Natural killer cell (primary cell): ENCODE measurements around the gene AATF. TPM values are rescaled to one million over a fixed set of nuclear protein-coding genes. Genes with fewer than 3 reads are reported as not detected.

Experiments used
- ATAC-seq, 3 donors: fragments of 150-1000 bp in 2 of 3; fragments of 200-7000 bp in 1 of 3; cut with Tn5 transposase; 1 replicate in 1 of 3; 2 replicates in 2 of 3; pipeline ENCODE4 v1.10.0; 2021; ENCODE audit warnings: mild to moderate bottlenecking in 2 of 3, moderate library complexity in 2 of 3
- DNase-seq, 2 donors: peaks; one replicate each; pipeline versions ENCODE4 v3.0.0 to v3.0.0-alpha.2; 2013 to 2021; ENCODE audit warnings: mixed read lengths in 1 of 2
- H3K27ac ChIP-seq: one replicate; pipeline ENCODE4 v1.5.1; 2013; ENCODE audit warnings: mild to moderate bottlenecking, low read length
- H3K27me3 ChIP-seq: one replicate; pipeline ENCODE4 v1.6.1; 2013; ENCODE audit warnings: low read length; ENCODE audit not compliant: control insufficient read depth, insufficient read depth
- H3K36me3 ChIP-seq: one replicate; pipeline ENCODE4 v1.6.1; 2013; ENCODE audit warnings: low read length; ENCODE audit not compliant: control insufficient read depth, insufficient read depth
- H3K4me1 ChIP-seq: one replicate; pipeline ENCODE4 v1.6.1; 2013; ENCODE audit warnings: low read length; ENCODE audit not compliant: control insufficient read depth, insufficient read depth
- H3K4me3 ChIP-seq: one replicate; pipeline ENCODE4 v1.5.1; 2013; ENCODE audit warnings: low read length
- H3K9me3 ChIP-seq: one replicate; pipeline ENCODE4 v1.6.1; 2013; ENCODE audit warnings: low read length; ENCODE audit not compliant: control insufficient read depth, insufficient read depth
- H3K27ac Mint-ChIP-seq, 2 donors: one replicate each; pipeline ENCODE4 v1.8.0; 2022; ENCODE audit warnings: mild to moderate bottlenecking in 2 of 2, mixed read lengths in 2 of 2, moderate library complexity in 1 of 2
- H3K27me3 Mint-ChIP-seq, 2 donors: one replicate each; pipeline ENCODE4 v1.8.0; 2022; ENCODE audit warnings: low read depth in 2 of 2, mixed read lengths in 2 of 2
- H3K36me3 Mint-ChIP-seq: one replicate; pipeline ENCODE4 v1.8.0; 2022; ENCODE audit warnings: mixed read lengths
- H3K4me1 Mint-ChIP-seq, 2 donors: one replicate each; pipeline ENCODE4 v1.8.0; 2022; ENCODE audit warnings: mixed read lengths in 2 of 2
- H3K4me3 Mint-ChIP-seq: one replicate; pipeline ENCODE4 v1.8.0; 2022; ENCODE audit warnings: mild to moderate bottlenecking, moderate library complexity, mixed read lengths
- H3K9me3 Mint-ChIP-seq, 2 donors: one replicate each; pipeline ENCODE4 v1.8.0; 2022; ENCODE audit warnings: mixed read lengths in 2 of 2
- CTCF ChIP-seq: fragments of 200-600 bp; IDR thresholded peaks from one replicate; pipeline ENCODE4 v1.8.0; 2022; ENCODE audit warnings: antibody characterized with exemption
- WGBS: methylation state at CpG from one replicate; pipeline ENCODE4 v1.1.7; 2013; ENCODE audit warnings: missing lambda C conversion rate; ENCODE audit not compliant: insufficient coverage; 5-methylcytosine and 5-hydroxymethylcytosine counted together
- intact Hi-C: fragments of 100-400 bp; cut with micrococcal nuclease; formaldehyde crosslinking; loops from one replicate; pipeline ENCODE4 v1.14.2; 2022
- total RNA-seq, 4 donors: library from RNA; stranded (reverse); fragments of 120-200 nt in 1 of 4; gene quantifications; one replicate each; pipeline versions ENCODE4 v1.2.3 to v1.2.4, GENCODE V29; 2013 to 2022

Gene AATF
- total RNA-seq, 3 donors from 2014 or later (not counting 1 experiment from before 2014, with no cell fraction given): 60.1 to 67.2 (median 63.2) TPM

GRCh38 chr17:36971508-36971907, 22.8 kb downstream of the AATF start:
- H3K9me3 ChIP-seq: no peaks in the 10 kb centered on the region
- no peak overlapping the region for H3K27ac Mint-ChIP-seq
- H3K27me3 ChIP-seq: no peaks in the 10 kb centered on the region
- no peak overlapping the region for H3K27ac ChIP-seq
- intact Hi-C loops: no loop called here
- no peak for DNase-seq
- no peak overlapping the region for H3K4me3 ChIP-seq
- ATAC-seq: no peak
- no peaks in the 10 kb centered on the region for H3K9me3 Mint-ChIP-seq
- no peak for TF ChIP-seq CTCF
- WGBS: 93% methylated on average over 2 of the region's 4 CpGs
- H3K4me1 ChIP-seq: no peaks in the 10 kb centered on the region
- H3K36me3 Mint-ChIP-seq: peaks cover 13% of the 10 kb centered on the region
- no peak overlapping the region for H3K4me3 Mint-ChIP-seq
- no peaks in the 10 kb centered on the region for H3K27me3 Mint-ChIP-seq
- peaks cover 60 to 63% of the 10 kb centered on the region in 2 donors for H3K4me1 Mint-ChIP-seq
- peaks cover 10% of the 10 kb centered on the region for H3K36me3 ChIP-seq

- no peaks in the 10 kb centered on the region for H3K27me3 Mint-ChIP-seq
- H3K27ac Mint-ChIP-seq: no peak overlapping the region
- no peaks in the 10 kb centered on the region for H3K9me3 Mint-ChIP-seq
- ATAC-seq: no peak
- no peak for TF ChIP-seq CTCF
- no peaks in the 10 kb centered on the region for H3K9me3 ChIP-seq
- DNase-seq: no peak
- peaks cover 10% of the 10 kb centered on the region for H3K36me3 ChIP-seq
- H3K27ac ChIP-seq: no peak overlapping the region
- intact Hi-C loops: no loop called here
- no peak overlapping the region for H3K4me3 ChIP-seq
- H3K4me1 ChIP-seq: no peaks in the 10 kb centered on the region
- no peaks in the 10 kb centered on the region for H3K27me3 ChIP-seq
- no peak overlapping the region for H3K4me3 Mint-ChIP-seq
- H3K4me1 Mint-ChIP-seq: peaks cover 60 to 61% of the 10 kb centered on the region in 2 donors
- peaks cover 13% of the 10 kb centered on the region for H3K36me3 Mint-ChIP-seq
These were observed 23.5 kb downstream of the AATF start for GRCh38 chr17:36972186-36972700.

GRCh38 chr17:36972905-36973304, 24.2 kb downstream of the AATF start:
- H3K4me1 Mint-ChIP-seq: peaks cover 55 to 62% of the 10 kb centered on the region in 2 donors
- TF ChIP-seq CTCF: no peak
- Histone ChIP-seq H3K36me3 (peaks cover 10% of the 10 kb centered on the region), H3K4me1 (no peaks in the 10 kb centered on the region), H3K9me3 (no peaks in the 10 kb centered on the region), H3K4me3 (no peak overlapping the region), H3K27me3 (no peaks in the 10 kb centered on the region), H3K27ac (no peak overlapping the region)
- peaks cover 13% of the 10 kb centered on the region for H3K36me3 Mint-ChIP-seq
- no peak overlapping the region for H3K4me3 Mint-ChIP-seq
- H3K9me3 Mint-ChIP-seq: no peaks in the 10 kb centered on the region
- DNase-seq (no peak), ATAC-seq (no peak)
- no peak overlapping the region for H3K27ac Mint-ChIP-seq
- 83% methylated on average over 1 of the region's 1 CpG for WGBS
- H3K27me3 Mint-ChIP-seq: no peaks in the 10 kb centered on the region
- intact Hi-C loops: no loop called here

- ATAC-seq (no peak), DNase-seq (no peak)
- Mint-ChIP-seq H3K27me3 (no peaks in the 10 kb centered on the region), H3K36me3 (peaks cover 6% of the 10 kb centered on the region), H3K4me3 (no peak overlapping the region), H3K27ac (no peak overlapping the region), H3K4me1 (peaks cover 60 to 69% of the 10 kb centered on the region in 2 donors), H3K9me3 (no peaks in the 10 kb centered on the region)
- H3K27me3 ChIP-seq: no peaks in the 10 kb centered on the region
- WGBS: 100% methylated on average over 1 of the region's 1 CpG
- intact Hi-C loops: no loop called here
- no peaks in the 10 kb centered on the region for H3K4me1 ChIP-seq
- peaks cover 6% of the 10 kb centered on the region for H3K36me3 ChIP-seq
- no peak overlapping the region for H3K4me3 ChIP-seq
- no peaks in the 10 kb centered on the region for H3K9me3 ChIP-seq
- no peak overlapping the region for H3K27ac ChIP-seq
- TF ChIP-seq CTCF: no peak
These were observed 27.3 kb downstream of the AATF start for GRCh38 chr17:36975922-36976515.
